Neural progenitor cell (in vitro differentiated cells): ENCODE measurements around the gene ZXDC. TPM values are rescaled to one million over a fixed set of nuclear protein-coding genes. Genes with fewer than 3 reads are reported as not detected.

ENCODE experiments used
- DNase-seq: peaks from one replicate; pipeline ENCODE4 v3.0.0-alpha.2; 2016; ENCODE audit warnings: low spot score
- H2AFZ ChIP-seq: fragments of 200-600 bp; sonication (generic); replicated peaks from 2 replicates; pipeline ENCODE4 v1.6.1; 2016; ENCODE audit warnings: antibody characterized with exemption
- H3F3A ChIP-seq: fragments of 200-600 bp; sonication (generic); 2 replicates; pipeline ENCODE4 v1.6.1; 2016; ENCODE audit warnings: antibody characterized with exemption, low read depth
- H3K27ac ChIP-seq: fragments of 200-600 bp; sonication (generic); 2 replicates; pipeline ENCODE4 v1.5.1; 2016; ENCODE audit warnings: mild to moderate bottlenecking
- H3K27me3 ChIP-seq: fragments of 200-600 bp; sonication (generic); 2 replicates; pipeline ENCODE4 v1.6.1; 2016; ENCODE audit warnings: mild to moderate bottlenecking, moderate library complexity
- H3K36me3 ChIP-seq: fragments of 200-600 bp; sonication (generic); 2 replicates; pipeline ENCODE4 v1.5.1; 2016
- H3K4me1 ChIP-seq: fragments of 200-600 bp; sonication (generic); 2 replicates; pipeline ENCODE4 v1.6.1; 2016; ENCODE audit warnings: mixed run types
- H3K4me2 ChIP-seq: fragments of 200-600 bp; sonication (generic); 2 replicates; pipeline ENCODE4 v1.6.1; 2016
- H3K4me3 ChIP-seq: fragments of 200-600 bp; sonication (generic); 2 replicates; pipeline ENCODE4 v1.5.1; 2016
- H3K79me2 ChIP-seq: fragments of 200-600 bp; sonication (generic); 2 replicates; pipeline ENCODE4 v1.6.1; 2016; ENCODE audit warnings: low read depth
- H3K9ac ChIP-seq: fragments of 200-600 bp; sonication (generic); 2 replicates; pipeline ENCODE4 v1.6.1; 2016
- H3K9me3 ChIP-seq: fragments of 200-600 bp; sonication (generic); 2 replicates; pipeline ENCODE4 v1.5.1; 2016; ENCODE audit warnings: low read depth
- H4K20me1 ChIP-seq: fragments of 200-600 bp; sonication (generic); 2 replicates; pipeline ENCODE4 v1.6.1; 2016; ENCODE audit warnings: low read depth
- H3K27ac Mint-ChIP-seq: 3 replicates; pipeline ENCODE4 v1.8.0; 2021; ENCODE audit warnings: mixed read lengths
- H3K27me3 Mint-ChIP-seq: 2 replicates; pipeline ENCODE4 v1.8.0; 2022; ENCODE audit warnings: low read depth, mild to moderate bottlenecking, inconsistent platforms, moderate library complexity, mixed read lengths; ENCODE audit not compliant: insufficient read depth
- H3K36me3 Mint-ChIP-seq: 3 replicates; pipeline ENCODE4 v1.8.0; 2021; ENCODE audit warnings: mixed read lengths
- H3K4me1 Mint-ChIP-seq: 3 replicates; pipeline ENCODE4 v1.8.0; 2021; ENCODE audit warnings: mixed read lengths
- H3K4me3 Mint-ChIP-seq: 3 replicates; pipeline ENCODE4 v1.8.0; 2021; ENCODE audit warnings: mild to moderate bottlenecking, moderate library complexity, mixed read lengths
- H3K9me3 Mint-ChIP-seq: 3 replicates; pipeline ENCODE4 v1.8.0; 2020; ENCODE audit warnings: mixed read lengths
- EZH2 ChIP-seq: fragments of 200-600 bp; sonication (generic); IDR thresholded peaks from 2 replicates; pipeline ENCODE4 v1.6.1; 2017; ENCODE audit warnings: antibody characterized with exemption, mild to moderate bottlenecking, moderate library complexity
- EZH2phosphoT487 ChIP-seq: fragments of 200-600 bp; sonication (generic); IDR thresholded peaks from 2 replicates; pipeline ENCODE4 v1.6.1; 2017; ENCODE audit warnings: antibody characterized with exemption
- total RNA-seq: library from RNA; depleted of rRNA; stranded (reverse); fragments of >200 nt; gene quantifications from 2 replicates; pipeline ENCODE4 v1.2.3, GENCODE V29; 2015; ENCODE audit warnings: low replicate concordance
- TF ChIP-seq, protein P1 (sequence below): fragments of 200-600 bp; sonication (generic); IDR thresholded peaks from 2 replicates; pipeline ENCODE4 v1.5.1; 2017; ENCODE audit warnings: antibody characterized with exemption, mild to moderate bottlenecking

ZXDC gene
- total RNA-seq, 1 donor from 2014 or later = 12.4 TPM

DNA sequence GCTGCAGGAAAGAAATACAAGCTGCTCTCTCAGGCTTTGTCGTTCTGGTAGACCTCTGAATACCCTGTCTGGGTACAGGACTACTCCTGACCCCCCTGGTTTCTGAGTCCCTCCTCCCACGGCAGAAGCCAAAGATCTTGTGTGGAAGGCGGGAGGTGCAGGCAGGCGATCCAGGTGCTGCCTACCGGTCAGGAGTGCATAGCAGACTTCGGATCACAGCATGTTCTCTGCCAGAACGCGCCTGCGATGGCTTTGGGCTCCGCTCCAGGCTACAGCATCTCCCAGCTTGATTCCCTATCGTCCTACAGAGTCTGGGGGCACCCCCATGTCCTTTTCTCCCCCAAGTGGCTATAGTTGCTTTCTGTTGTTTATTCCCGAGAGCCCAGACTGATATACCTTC, 83.4 kb downstream of the ZXDC start:
- Histone ChIP-seq H3K9ac (no peak overlapping the region), H3K27me3 (peaks cover 74% of the 10 kb centered on the region), H3K4me1 (peaks cover 14% of the 10 kb centered on the region), H3K9me3 (no peaks in the 10 kb centered on the region), H3K4me2 (no peak overlapping the region), H3K79me2 (no peaks in the 10 kb centered on the region), H4K20me1 (no peaks in the 10 kb centered on the region), H3K36me3 (no peaks in the 10 kb centered on the region), H2AFZ (no peak overlapping the region), H3F3A (peaks cover 6% of the 10 kb centered on the region), H3K4me3 (no peak overlapping the region), H3K27ac (no peak overlapping the region)
- Mint-ChIP-seq H3K4me3 (no peak overlapping the region), H3K4me1 (peaks cover 22% of the 10 kb centered on the region), H3K27ac (no peak overlapping the region), H3K9me3 (no peaks in the 10 kb centered on the region), H3K27me3 (peaks cover 8% of the 10 kb centered on the region), H3K36me3 (no peaks in the 10 kb centered on the region)
- TF ChIP-seq EZH2 (no peak), EZH2phosphoT487 (no peak)
- TF ChIP-seq, protein P1, sequence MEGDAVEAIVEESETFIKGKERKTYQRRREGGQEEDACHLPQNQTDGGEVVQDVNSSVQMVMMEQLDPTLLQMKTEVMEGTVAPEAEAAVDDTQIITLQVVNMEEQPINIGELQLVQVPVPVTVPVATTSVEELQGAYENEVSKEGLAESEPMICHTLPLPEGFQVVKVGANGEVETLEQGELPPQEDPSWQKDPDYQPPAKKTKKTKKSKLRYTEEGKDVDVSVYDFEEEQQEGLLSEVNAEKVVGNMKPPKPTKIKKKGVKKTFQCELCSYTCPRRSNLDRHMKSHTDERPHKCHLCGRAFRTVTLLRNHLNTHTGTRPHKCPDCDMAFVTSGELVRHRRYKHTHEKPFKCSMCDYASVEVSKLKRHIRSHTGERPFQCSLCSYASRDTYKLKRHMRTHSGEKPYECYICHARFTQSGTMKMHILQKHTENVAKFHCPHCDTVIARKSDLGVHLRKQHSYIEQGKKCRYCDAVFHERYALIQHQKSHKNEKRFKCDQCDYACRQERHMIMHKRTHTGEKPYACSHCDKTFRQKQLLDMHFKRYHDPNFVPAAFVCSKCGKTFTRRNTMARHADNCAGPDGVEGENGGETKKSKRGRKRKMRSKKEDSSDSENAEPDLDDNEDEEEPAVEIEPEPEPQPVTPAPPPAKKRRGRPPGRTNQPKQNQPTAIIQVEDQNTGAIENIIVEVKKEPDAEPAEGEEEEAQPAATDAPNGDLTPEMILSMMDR = no peak
- DNase-seq = no peak

DNA sequence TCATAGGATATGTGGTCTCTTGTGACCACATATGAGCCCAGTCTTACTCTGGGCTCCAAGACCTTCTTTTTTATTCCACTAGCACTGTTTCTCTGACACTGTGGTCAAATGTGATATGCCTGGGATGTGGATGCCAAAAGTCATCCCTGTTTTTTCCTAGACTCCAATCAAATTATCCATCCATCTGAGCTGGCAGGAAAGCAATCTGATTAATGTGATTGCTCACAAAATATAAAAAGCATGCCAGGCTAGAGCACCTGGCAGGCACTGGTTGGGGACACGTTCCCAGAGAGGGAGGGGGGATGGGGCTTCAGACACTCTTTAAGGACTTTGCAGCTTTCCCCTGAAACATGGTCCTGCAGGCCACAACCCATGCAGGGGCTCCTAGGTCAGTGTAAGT, 84.1 kb downstream of the ZXDC start:
- Histone ChIP-seq H3K36me3 (no peaks in the 10 kb centered on the region), H3F3A (peaks cover 6% of the 10 kb centered on the region), H2AFZ (no peak overlapping the region), H3K79me2 (no peaks in the 10 kb centered on the region), H3K4me1 (peaks cover 14% of the 10 kb centered on the region), H3K9me3 (no peaks in the 10 kb centered on the region), H4K20me1 (no peaks in the 10 kb centered on the region), H3K4me3 (no peak overlapping the region), H3K4me2 (no peak overlapping the region), H3K9ac (no peak overlapping the region), H3K27me3 (peaks cover 74% of the 10 kb centered on the region), H3K27ac (no peak overlapping the region)
- Mint-ChIP-seq H3K4me3 (no peak overlapping the region), H3K9me3 (no peaks in the 10 kb centered on the region), H3K27me3 (peaks cover 8% of the 10 kb centered on the region), H3K27ac (no peak overlapping the region), H3K4me1 (peaks cover 22% of the 10 kb centered on the region), H3K36me3 (no peaks in the 10 kb centered on the region)
- TF ChIP-seq EZH2phosphoT487 (no peak), EZH2 (no peak)
- TF ChIP-seq, protein P1 = no peak
- no peak for DNase-seq

DNA sequence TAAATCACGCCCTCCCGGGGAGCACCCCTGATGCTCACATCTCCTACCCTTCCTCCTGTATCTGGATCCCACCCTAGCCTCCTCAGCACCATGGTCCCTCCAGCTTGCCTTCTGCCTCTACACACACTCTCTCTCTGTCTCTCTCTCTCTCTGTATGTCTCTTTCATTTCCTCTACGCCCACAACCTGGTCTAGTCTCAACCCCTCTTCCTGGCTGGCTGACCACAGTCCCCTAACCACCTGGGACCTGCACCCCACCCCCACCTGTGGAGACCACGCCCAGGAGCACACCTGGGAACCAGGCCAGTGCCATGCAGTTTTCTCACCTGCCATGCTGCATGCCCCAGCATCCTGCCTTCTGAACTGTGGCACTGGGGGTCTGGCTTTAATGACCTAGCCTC, 84.9 kb downstream of the ZXDC start:
- Histone ChIP-seq H3K4me1 (peaks cover 14% of the 10 kb centered on the region), H3K27me3 (peaks cover 67% of the 10 kb centered on the region), H4K20me1 (no peaks in the 10 kb centered on the region), H3K9me3 (no peaks in the 10 kb centered on the region), H2AFZ (no peak overlapping the region), H3K4me3 (no peak overlapping the region), H3K36me3 (no peaks in the 10 kb centered on the region), H3K9ac (no peak overlapping the region), H3F3A (peaks cover 6% of the 10 kb centered on the region), H3K27ac (no peak overlapping the region), H3K79me2 (no peaks in the 10 kb centered on the region), H3K4me2 (no peak overlapping the region)
- no peak for TF ChIP-seq EZH2
- TF ChIP-seq EZH2phosphoT487 = no peak
- TF ChIP-seq, protein P1 = no peak
- peak overlapping the region; percentile 16 for H3K4me3 Mint-ChIP-seq
- peaks cover 8% of the 10 kb centered on the region for H3K27me3 Mint-ChIP-seq
- peaks cover 22% of the 10 kb centered on the region for H3K4me1 Mint-ChIP-seq
- no peaks in the 10 kb centered on the region for H3K36me3 Mint-ChIP-seq
- no peak for DNase-seq
- no peak overlapping the region for H3K27ac Mint-ChIP-seq
- no peaks in the 10 kb centered on the region for H3K9me3 Mint-ChIP-seq
